Chondrocyte (in vitro differentiated cells): ENCODE measurements around the gene NR2E1. TPM values are rescaled to one million over a fixed set of nuclear protein-coding genes. Genes with fewer than 3 reads are reported as not detected.

Experiments
- DNase-seq: peaks from one replicate; pipeline ENCODE4 v3.0.0; 2021; ENCODE audit warnings: mixed read lengths, low spot score
- H3K27ac Mint-ChIP-seq: one replicate; pipeline ENCODE4 v1.8.0; 2021; ENCODE audit warnings: mild to moderate bottlenecking, moderate library complexity, mixed read lengths; ENCODE audit not compliant: unreplicated experiment
- H3K27me3 Mint-ChIP-seq: 2 replicates; pipeline ENCODE4 v1.8.0; 2021; ENCODE audit warnings: low read depth, mixed read lengths
- H3K36me3 Mint-ChIP-seq: 2 replicates; pipeline ENCODE4 v1.8.0; 2021; ENCODE audit warnings: low read depth, mixed read lengths
- H3K4me1 Mint-ChIP-seq: 2 replicates; pipeline ENCODE4 v1.8.0; 2021; ENCODE audit warnings: low read depth, mild to moderate bottlenecking, mixed read lengths
- H3K4me3 Mint-ChIP-seq: one replicate; pipeline ENCODE4 v1.8.0; 2021; ENCODE audit warnings: mild to moderate bottlenecking, moderate library complexity, mixed read lengths; ENCODE audit not compliant: unreplicated experiment
- H3K9me3 Mint-ChIP-seq: 2 replicates; pipeline ENCODE4 v1.8.0; 2021; ENCODE audit warnings: low read depth, mixed read lengths
- CTCF ChIP-seq: fragments of 200-600 bp; sonication (generic); IDR thresholded peaks from 2 replicates; pipeline ENCODE4 v1.5.0; 2021; ENCODE audit warnings: antibody characterized with exemption, mild to moderate bottlenecking, moderate library complexity
- total RNA-seq: library from RNA; stranded (reverse); gene quantifications from 3 replicates; pipeline ENCODE4 v1.2.1, GENCODE V29; 2021

NR2E1 gene
- total RNA-seq, 1 donor from 2014 or later, result not detected

DNA sequence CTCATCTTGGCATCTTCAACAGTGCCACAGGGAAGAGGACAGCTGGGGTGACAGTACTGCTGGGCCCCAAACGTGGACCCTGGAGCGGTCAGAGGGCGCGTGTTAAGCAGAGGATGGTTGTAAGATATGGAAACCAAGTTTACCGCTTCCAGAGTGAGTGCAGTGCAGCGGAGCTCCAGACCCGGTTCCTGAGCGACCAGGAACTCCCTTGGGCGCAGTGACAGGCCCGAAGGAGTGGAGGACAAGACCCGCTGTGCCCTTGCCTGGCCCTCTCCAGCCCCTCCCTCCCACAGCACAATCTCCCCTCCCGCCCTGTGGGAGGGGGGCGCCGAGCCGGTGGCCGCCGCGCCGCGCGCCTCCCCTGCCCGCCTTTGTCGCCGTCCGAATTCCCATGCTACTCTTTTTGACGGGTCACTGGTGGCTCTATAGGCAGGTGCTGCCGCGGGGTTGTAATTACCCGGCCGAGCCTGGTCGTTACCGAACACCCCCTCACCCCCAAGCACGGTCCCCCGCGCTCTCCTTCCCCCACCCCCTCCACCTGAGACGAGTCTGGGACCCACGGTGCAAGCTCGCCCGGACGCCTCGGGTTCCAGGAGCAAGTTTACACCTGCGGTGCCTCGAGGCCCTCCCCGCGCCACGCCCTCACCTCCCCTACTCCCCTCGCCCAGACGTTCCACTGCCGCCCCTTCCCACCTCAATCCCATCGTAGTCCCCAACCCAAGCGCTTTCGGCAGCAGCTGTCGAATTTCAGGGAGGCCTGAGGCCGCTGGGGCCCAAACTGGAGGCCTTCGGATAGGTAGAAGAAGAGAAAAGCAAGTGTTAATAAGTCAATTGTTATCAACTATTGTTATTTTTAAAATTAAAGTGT lies 3.9 kb downstream of the NR2E1 start:
- peaks cover 81% of the 10 kb centered on the region for H3K27me3 Mint-ChIP-seq
- H3K4me3 Mint-ChIP-seq, result no peak overlapping the region
- TF ChIP-seq CTCF, result no peak
- peaks cover 42% of the 10 kb centered on the region for H3K4me1 Mint-ChIP-seq
- peaks cover 2% of the 10 kb centered on the region for H3K9me3 Mint-ChIP-seq
- no peak overlapping the region for H3K27ac Mint-ChIP-seq
- no peak for DNase-seq
- no peaks in the 10 kb centered on the region for H3K36me3 Mint-ChIP-seq

DNA sequence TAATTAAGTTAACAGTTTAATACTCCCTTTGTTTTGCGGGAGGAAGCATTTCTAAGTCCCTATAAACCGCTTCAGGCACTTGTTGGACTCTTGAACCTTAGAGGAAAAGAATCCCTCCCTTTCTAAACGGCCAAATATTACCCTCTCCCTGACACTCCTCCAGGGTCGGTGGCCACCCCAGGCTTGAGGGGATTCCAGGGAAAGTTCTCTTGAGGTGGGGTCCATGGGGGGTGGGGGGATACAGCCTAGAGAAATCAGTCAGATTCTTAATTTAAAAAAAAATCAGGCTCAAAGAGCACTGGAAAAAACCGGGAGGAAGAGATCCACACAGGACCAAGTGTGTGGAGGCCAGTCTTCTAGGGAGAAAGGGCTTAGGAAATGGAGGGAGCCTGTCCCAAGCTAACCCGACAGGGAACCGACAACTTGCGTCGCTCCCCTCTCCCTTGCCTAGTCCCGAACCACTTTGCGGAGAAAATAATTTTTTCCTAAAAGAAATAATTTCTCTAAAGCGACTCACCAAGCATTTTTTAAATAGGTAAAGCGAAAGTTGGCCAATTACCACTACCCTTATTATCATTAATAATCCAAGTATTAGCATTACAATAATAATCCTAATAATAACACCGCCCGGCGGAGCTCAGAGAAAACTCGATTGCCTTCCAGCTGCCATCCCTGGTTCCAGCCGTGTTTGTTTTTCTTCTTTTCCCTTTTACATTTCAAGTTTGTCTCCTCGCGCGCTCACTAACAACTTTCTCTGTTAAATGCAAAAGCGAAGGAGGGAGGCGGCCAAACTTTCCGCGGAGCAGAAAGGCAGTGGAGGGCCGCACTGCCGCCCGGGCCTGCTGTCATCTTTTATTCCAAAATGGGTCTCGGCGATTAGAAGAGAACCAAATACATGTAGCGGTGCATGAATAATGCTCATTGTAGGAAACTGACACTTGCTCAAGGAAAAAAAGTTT lies 4.8 kb downstream of the NR2E1 start:
- peak overlapping the region; percentile 16 for H3K4me3 Mint-ChIP-seq
- H3K36me3 Mint-ChIP-seq, result peaks cover 2% of the 10 kb centered on the region
- peaks cover 41% of the 10 kb centered on the region for H3K4me1 Mint-ChIP-seq

GRCh38 chr6:108171291-108171917 lies 5.6 kb downstream of the NR2E1 start:
- H3K27me3 Mint-ChIP-seq, result peaks cover 81% of the 10 kb centered on the region
- no peak overlapping the region for H3K4me3 Mint-ChIP-seq
- peaks cover 2% of the 10 kb centered on the region for H3K36me3 Mint-ChIP-seq
- H3K9me3 Mint-ChIP-seq, result peaks cover 2% of the 10 kb centered on the region
- no peak for TF ChIP-seq CTCF
- H3K4me1 Mint-ChIP-seq, result peaks cover 40% of the 10 kb centered on the region
- H3K27ac Mint-ChIP-seq, result no peak overlapping the region
- DNase-seq, result no peak

More for the DNA sequence above, 4.8 kb downstream of the NR2E1 start:
- Mint-ChIP-seq H3K27me3 (peaks cover 81% of the 10 kb centered on the region), H3K27ac (no peak overlapping the region), H3K9me3 (peaks cover 2% of the 10 kb centered on the region)
- no peak for DNase-seq
- no peak for TF ChIP-seq CTCF

DNA sequence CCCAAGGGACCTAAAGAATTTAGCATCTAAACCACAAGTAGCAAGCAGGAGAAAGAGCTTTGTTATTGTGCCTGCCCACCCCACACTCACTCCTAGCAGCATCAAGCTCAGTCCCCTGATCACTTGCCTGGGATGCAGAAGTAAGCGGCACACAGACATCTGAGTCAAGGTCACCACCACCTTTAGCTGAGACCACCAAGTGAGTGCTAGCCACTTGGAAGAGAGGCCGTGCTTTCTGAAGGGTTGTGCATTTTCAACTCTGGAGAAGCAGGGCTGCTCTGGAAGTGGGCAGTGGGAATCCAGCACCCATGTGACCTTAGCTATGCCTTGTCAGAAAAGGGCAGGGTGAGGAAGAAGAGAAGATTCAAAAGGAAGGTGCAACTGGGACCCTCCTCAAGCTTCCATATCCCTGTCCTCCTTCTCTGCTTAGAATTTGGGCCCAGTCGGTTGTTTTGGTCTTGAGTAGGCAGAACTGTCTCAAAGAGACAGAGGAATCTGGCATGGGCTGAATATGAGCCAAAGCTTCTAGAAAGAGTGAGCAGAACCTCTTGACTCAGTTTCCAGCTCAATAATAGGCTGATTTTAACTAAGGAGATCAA lies 6.2 kb downstream of the NR2E1 start:
- Mint-ChIP-seq H3K27me3 (peaks cover 82% of the 10 kb centered on the region), H3K4me1 (peaks cover 40% of the 10 kb centered on the region), H3K4me3 (no peak overlapping the region), H3K36me3 (peaks cover 2% of the 10 kb centered on the region), H3K9me3 (peaks cover 2% of the 10 kb centered on the region), H3K27ac (no peak overlapping the region)
- no peak for TF ChIP-seq CTCF
- no peak for DNase-seq
